HK-2 (cell line): ENCODE measurements around the gene LCE3E.

Source experiments
- DNase-seq: peaks from one replicate; pipeline ENCODE4 v3.0.0-alpha.2; 2018; ENCODE audit not compliant: unreplicated experiment

The LCE3E gene

DNA sequence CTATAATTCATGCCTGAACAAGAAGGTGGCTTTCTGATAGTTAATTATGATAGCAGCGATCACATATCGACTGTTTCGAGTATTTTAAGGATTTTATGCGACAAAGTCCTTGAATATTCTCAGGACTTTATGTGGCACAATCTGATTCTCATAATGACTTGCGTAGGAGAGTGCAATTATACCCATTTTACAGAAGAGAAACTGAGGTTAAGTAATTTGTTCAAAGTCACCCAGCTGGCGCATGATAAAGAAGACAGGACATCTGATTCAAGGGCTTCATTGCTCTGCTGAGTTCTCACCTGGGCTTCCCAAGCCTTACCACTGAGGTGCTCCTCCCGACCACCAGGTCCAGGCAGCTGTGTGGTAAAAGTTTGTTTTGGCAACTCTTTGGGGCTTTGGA lies 50.5 kb downstream of the LCE3E start:
- no peak for DNase-seq
